ENCODE results near the gene CD86. TPM values are rescaled to one million over a fixed set of nuclear protein-coding genes. Genes with fewer than 3 reads are reported as not detected.

Gene CD86
- polyA plus RNA-seq, 2 donors = 0.39 to 0.85 TPM

Other genes starting within 250 kb of the CD86 start
- gene IQCB1, start 220.3 kb upstream of the CD86 start, polyA plus RNA-seq = 10 to 100 TPM in 1 of 2 donors, 1 to 10 TPM in 1; 8.9 to 12.2 TPM
- gene EAF2, start 220.2 kb upstream of the CD86 start, polyA plus RNA-seq = 1 to 10 TPM; 3.5 to 3.8 TPM
- gene SLC15A2, start 161.0 kb upstream of the CD86 start, polyA plus RNA-seq = 1 to 10 TPM; 2.1 to 2.6 TPM
- 1 to 10 TPM; 1.9 to 2.6 TPM for gene ILDR1, start 33.1 kb upstream of the CD86 start, polyA plus RNA-seq
- gene CASR, start 128.3 kb downstream of the CD86 start, polyA plus RNA-seq = not detected

All from esophagus (tissue), 2 donors.